Mononuclear cell (primary cell): ENCODE results near the gene TTLL7. TPM values are rescaled to one million over a fixed set of nuclear protein-coding genes. Genes with fewer than 3 reads are reported as not detected.

Source experiments
- total RNA-seq: library from RNA; depleted of rRNA; stranded (reverse); fragments of >200 nt; gene quantifications from one replicate; pipeline ENCODE4 v1.2.3, GENCODE V29; 2012

TTLL7 gene
- total RNA-seq, 1 donor: 0.84 TPM

Other genes with a start within 250 kb of the TTLL7 start
- gene PRKACB, start 145.1 kb upstream of the TTLL7 start, total RNA-seq: 57.8 TPM